ENCODE measurements around the gene SLC9A7. TPM values are rescaled to one million over a fixed set of nuclear protein-coding genes. Genes with fewer than 3 reads are reported as not detected.

Gene SLC9A7
- total and polyA plus RNA-seq, 2 experiments from 2014 or later = 14.1 to 52.9 TPM

DNA sequence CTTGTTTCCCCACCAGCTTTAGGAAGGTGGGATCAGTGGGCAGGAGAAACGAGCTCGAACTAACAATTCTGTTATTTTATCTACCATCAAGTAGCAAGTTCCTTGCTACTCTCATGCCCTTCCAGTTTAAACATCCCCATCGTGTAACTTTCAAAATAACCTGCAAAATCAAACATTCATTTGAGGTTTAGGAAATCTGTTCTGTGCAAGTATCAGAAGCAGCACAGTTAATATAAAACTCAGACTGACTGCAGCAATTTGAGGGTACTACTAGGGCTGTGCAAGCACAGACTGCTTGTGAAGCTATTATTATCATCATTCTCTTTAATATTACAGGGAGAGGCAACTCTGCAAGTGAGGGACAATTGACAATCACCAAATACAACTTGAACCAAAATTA is 137.3 kb downstream of the SLC9A7 start:
- Histone ChIP-seq H3K27me3 (replicated peaks; ENCODE audit: insufficient read depth) (no peaks in the 10 kb centered on the region), H2AFZ (no peak overlapping the region), H3K27ac (no peak overlapping the region), H3K4me2 (ENCODE audit: unreplicated experiment) (no peak overlapping the region), H3K9me2 (ENCODE audit: insufficient read depth) (no peaks in the 10 kb centered on the region), H3K9ac (no peak overlapping the region), H3K4me1 (ENCODE audit: insufficient read depth) (no peaks in the 10 kb centered on the region), H4K20me1 (ENCODE audit: insufficient read depth) (no peaks in the 10 kb centered on the region), H3F3A (ENCODE audit: insufficient read depth) (no peaks in the 10 kb centered on the region), H3K36me3 (ENCODE audit: low read depth) (peaks cover 9% of the 10 kb centered on the region; the same call in 1 of the 2 replicates), H3K79me2 (ENCODE audit: insufficient read depth) (no peaks in the 10 kb centered on the region), H3K9me3 (ENCODE audit: low read depth) (no peaks in the 10 kb centered on the region), H3K4me3 (no peak overlapping the region)
- in situ Hi-C loops (cut with MboI) = no loop called here
- TF ChIP-seq EZH2 (IDR thresholded peaks at IDR 0.05; ENCODE audit: insufficient read depth, poor library complexity, severe bottlenecking) (no peak), EZH2phosphoT487 (IDR thresholded peaks at IDR 0.05; ENCODE audit: insufficient read depth, low read depth) (no peak)
- 92 to 98% methylated on average over 3 of the region's 3 CpGs for WGBS, 2 experiments (ENCODE audit: low coverage in 1 of 2, low lambda C conversion rate in 2 of 2, missing lambda C conversion rate in 2 of 2)
- no peak for DNase-seq

DNA sequence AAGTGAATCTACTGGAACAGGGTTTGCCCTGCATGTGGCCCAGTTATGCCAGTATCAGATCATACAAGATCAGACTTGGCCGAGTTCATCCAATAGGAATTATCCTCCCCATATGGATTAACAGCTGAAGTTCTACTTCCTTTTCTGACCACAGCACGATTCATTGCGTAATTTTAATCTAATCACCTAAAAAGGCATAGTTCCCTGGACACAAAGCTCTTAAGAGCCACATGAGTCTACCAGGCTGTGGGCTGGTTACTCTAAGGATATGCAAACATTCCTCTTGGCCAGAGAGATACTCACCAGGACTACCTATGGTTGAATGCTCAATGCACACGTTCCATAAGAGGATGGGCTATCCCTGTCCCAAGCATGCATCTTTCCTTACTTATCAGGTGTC is 138.4 kb downstream of the SLC9A7 start:
- no peak for TF ChIP-seq EZH2 (IDR thresholded peaks at IDR 0.05; ENCODE audit: insufficient read depth, poor library complexity, severe bottlenecking)
- TF ChIP-seq EZH2phosphoT487 (IDR thresholded peaks at IDR 0.05; ENCODE audit: insufficient read depth, low read depth) = no peak
- in situ Hi-C loops (cut with MboI) = no loop called here
- H4K20me1 ChIP-seq (ENCODE audit: insufficient read depth) = no peaks in the 10 kb centered on the region
- no peaks in the 10 kb centered on the region for H3K4me1 ChIP-seq (ENCODE audit: insufficient read depth)
- H3K9me2 ChIP-seq (ENCODE audit: insufficient read depth) = no peaks in the 10 kb centered on the region
- 95 to 97% methylated on average over 4 of the region's 4 CpGs for WGBS, 2 experiments (ENCODE audit: low coverage in 1 of 2, low lambda C conversion rate in 2 of 2, missing lambda C conversion rate in 2 of 2)
- no peaks in the 10 kb centered on the region for H3K79me2 ChIP-seq (ENCODE audit: insufficient read depth)
- H3K9ac ChIP-seq = no peak overlapping the region
- H3K4me2 ChIP-seq (ENCODE audit: unreplicated experiment) = no peak overlapping the region
- H2AFZ ChIP-seq = no peak overlapping the region
- no peaks in the 10 kb centered on the region for H3K27me3 ChIP-seq (replicated peaks; ENCODE audit: insufficient read depth)
- peaks cover 9% of the 10 kb centered on the region; the same call in 1 of the 2 replicates for H3K36me3 ChIP-seq (ENCODE audit: low read depth)
- DNase-seq = no peak
- H3K9me3 ChIP-seq (ENCODE audit: low read depth) = no peaks in the 10 kb centered on the region
- no peak overlapping the region for H3K4me3 ChIP-seq
- no peak overlapping the region for H3K27ac ChIP-seq
- H3F3A ChIP-seq (ENCODE audit: insufficient read depth) = no peaks in the 10 kb centered on the region

DNA sequence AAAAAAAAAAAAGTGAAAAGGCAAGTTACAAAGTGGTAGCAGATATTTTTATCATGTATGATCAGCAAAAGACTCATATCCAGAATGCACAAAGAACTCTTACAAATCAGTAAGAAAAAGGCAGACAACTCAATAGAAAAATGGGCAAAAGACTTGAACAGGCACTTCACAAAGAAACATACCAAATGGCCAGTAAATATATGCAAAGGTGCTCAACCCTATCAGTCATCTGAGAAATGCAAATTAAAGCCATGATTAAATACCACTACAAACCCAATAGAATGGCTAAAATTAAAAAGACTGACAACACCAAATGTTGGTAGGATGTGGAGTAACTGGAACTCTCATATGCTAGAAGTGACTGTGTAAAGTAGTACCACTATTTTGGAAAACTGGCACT is 140.0 kb downstream of the SLC9A7 start:
- DNase-seq = no peak
- in situ Hi-C loops (cut with MboI) = no loop called here
- TF ChIP-seq EZH2 (IDR thresholded peaks at IDR 0.05; ENCODE audit: insufficient read depth, poor library complexity, severe bottlenecking) (no peak), EZH2phosphoT487 (IDR thresholded peaks at IDR 0.05; ENCODE audit: insufficient read depth, low read depth) (no peak)
- H2AFZ ChIP-seq = no peak overlapping the region
- no peaks in the 10 kb centered on the region for H4K20me1 ChIP-seq (ENCODE audit: insufficient read depth)
- H3F3A ChIP-seq (ENCODE audit: insufficient read depth) = no peaks in the 10 kb centered on the region
- H3K79me2 ChIP-seq (ENCODE audit: insufficient read depth) = no peaks in the 10 kb centered on the region
- H3K36me3 ChIP-seq (ENCODE audit: low read depth) = peaks cover 9% of the 10 kb centered on the region; the same call in 1 of the 2 replicates
- no peak overlapping the region for H3K4me3 ChIP-seq
- no peaks in the 10 kb centered on the region for H3K9me3 ChIP-seq (ENCODE audit: low read depth)
- H3K9ac ChIP-seq = no peak overlapping the region
- H3K27ac ChIP-seq = no peak overlapping the region
- no peak overlapping the region for H3K4me2 ChIP-seq (ENCODE audit: unreplicated experiment)
- H3K4me1 ChIP-seq (ENCODE audit: insufficient read depth) = no peaks in the 10 kb centered on the region
- no peaks in the 10 kb centered on the region for H3K9me2 ChIP-seq (ENCODE audit: insufficient read depth)
- no peaks in the 10 kb centered on the region for H3K27me3 ChIP-seq (replicated peaks; ENCODE audit: insufficient read depth)

DNA sequence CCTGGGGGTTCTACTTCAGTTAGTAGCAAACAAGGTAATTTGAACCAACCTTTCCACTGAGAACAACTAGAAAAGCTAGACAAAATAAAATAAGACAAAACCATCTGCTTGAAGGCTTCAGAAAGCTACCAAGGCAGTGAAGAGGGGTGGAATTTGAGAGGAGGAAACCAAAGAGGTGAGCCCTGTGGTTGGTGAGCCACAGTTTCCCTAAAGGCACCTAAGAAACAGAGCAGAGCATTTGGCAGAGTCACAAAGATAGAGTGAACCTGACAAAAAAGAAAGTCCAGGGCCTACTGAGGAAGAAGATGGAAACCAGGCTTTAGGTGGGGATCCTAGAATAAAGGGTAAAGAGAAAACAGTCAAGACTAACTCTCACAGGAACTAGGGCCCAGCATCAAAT is 141.0 kb downstream of the SLC9A7 start:
- Histone ChIP-seq H3K36me3 (ENCODE audit: low read depth) (peaks cover 9% of the 10 kb centered on the region; the same call in 1 of the 2 replicates), H3F3A (ENCODE audit: insufficient read depth) (no peaks in the 10 kb centered on the region), H3K9me3 (ENCODE audit: low read depth) (no peaks in the 10 kb centered on the region), H3K4me2 (ENCODE audit: unreplicated experiment) (no peak overlapping the region), H4K20me1 (ENCODE audit: insufficient read depth) (no peaks in the 10 kb centered on the region), H2AFZ (no peak overlapping the region), H3K9me2 (ENCODE audit: insufficient read depth) (no peaks in the 10 kb centered on the region), H3K4me3 (no peak overlapping the region), H3K79me2 (ENCODE audit: insufficient read depth) (no peaks in the 10 kb centered on the region), H3K27ac (no peak overlapping the region), H3K27me3 (replicated peaks; ENCODE audit: insufficient read depth) (no peaks in the 10 kb centered on the region), H3K9ac (no peak overlapping the region), H3K4me1 (ENCODE audit: insufficient read depth) (no peaks in the 10 kb centered on the region)
- TF ChIP-seq EZH2phosphoT487 (IDR thresholded peaks at IDR 0.05; ENCODE audit: insufficient read depth, low read depth) (no peak), EZH2 (IDR thresholded peaks at IDR 0.05; ENCODE audit: insufficient read depth, poor library complexity, severe bottlenecking) (no peak)
- DNase-seq = no peak
- in situ Hi-C loops (cut with MboI) = no loop called here

DNA sequence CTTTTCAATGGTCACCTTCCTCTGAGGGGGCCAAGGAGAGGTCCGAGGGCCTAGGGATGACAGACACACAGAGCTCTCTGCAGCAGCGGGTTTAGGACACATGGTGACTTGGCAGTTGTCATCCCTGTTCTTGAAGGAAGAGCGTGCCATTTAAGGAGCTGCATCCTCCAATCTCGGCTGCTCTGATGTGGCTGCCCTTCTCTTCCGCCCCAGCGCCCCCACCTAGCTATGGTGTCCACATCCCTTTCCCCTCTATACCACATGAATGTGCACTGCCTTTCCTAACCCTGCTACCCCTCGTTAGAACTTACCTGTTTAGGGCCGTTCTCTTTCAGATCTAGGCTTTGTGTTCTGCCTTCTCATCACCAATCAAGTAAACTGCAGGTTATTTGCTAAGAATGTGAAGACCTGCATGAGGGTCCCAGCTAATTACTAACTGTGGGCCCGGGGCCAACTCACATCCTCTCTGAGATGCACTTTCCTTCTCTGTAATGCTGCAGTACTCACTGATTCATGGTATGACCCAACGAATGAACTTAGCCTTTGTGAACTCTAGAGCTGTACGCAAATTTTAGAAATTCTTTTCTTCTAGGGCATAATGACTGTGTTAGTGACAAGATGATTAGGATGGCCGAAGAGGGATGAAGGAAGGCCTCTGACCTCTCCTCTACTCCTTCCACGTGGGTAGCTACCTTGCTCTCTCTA is 147.1 kb downstream of the SLC9A7 start:
- H3K27me3 ChIP-seq (replicated peaks; ENCODE audit: insufficient read depth) = no peaks in the 10 kb centered on the region
- no peaks in the 10 kb centered on the region for H3K9me2 ChIP-seq (ENCODE audit: insufficient read depth)
- no peak overlapping the region for H3K4me2 ChIP-seq (ENCODE audit: unreplicated experiment)
- no peaks in the 10 kb centered on the region for H3K4me1 ChIP-seq (ENCODE audit: insufficient read depth)
- no peaks in the 10 kb centered on the region for H3K79me2 ChIP-seq (ENCODE audit: insufficient read depth)
- no peaks in the 10 kb centered on the region for H3F3A ChIP-seq (ENCODE audit: insufficient read depth)
- H3K27ac ChIP-seq = no peak overlapping the region
- no peak for DNase-seq
- H3K4me3 ChIP-seq = no peak overlapping the region
- no peaks in the 10 kb centered on the region for H4K20me1 ChIP-seq (ENCODE audit: insufficient read depth)
- TF ChIP-seq EZH2phosphoT487 (IDR thresholded peaks at IDR 0.05; ENCODE audit: insufficient read depth, low read depth) (no peak), EZH2 (IDR thresholded peaks at IDR 0.05; ENCODE audit: insufficient read depth, poor library complexity, severe bottlenecking) (no peak)
- no peak overlapping the region for H3K9ac ChIP-seq
- H3K9me3 ChIP-seq (ENCODE audit: low read depth) = no peaks in the 10 kb centered on the region
- WGBS, 2 experiments (ENCODE audit: low coverage in 1 of 2, low lambda C conversion rate in 2 of 2, missing lambda C conversion rate in 2 of 2) = 75 to 85% methylated on average over 12 to 13 of the region's 13 CpGs
- in situ Hi-C loops (cut with MboI) = no loop called here
- no peak overlapping the region for H2AFZ ChIP-seq
- H3K36me3 ChIP-seq (ENCODE audit: low read depth) = no peaks in the 10 kb centered on the region
